Measurements from ENCODE around the gene ELOVL4.

DNA sequence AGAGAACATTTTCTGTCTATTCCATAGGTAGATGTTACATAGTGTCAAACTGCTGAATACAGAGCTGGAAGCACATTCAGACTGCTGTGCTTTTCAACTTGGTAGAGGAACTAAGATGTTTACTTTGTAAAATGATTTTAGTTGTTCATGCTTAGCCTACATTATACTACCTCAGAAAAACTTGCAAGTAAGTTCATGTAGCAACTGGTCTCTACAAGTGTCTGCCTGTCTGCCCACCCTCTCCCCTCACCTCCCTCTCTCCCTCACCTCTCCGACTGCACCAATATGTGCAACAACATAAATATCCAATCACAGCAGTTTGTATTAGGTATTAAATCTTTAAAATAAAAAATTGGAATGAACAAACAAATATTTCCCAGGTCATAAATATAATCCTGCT is 25.3 kb downstream of the ELOVL4 start:
- TF ChIP-seq, protein P1, sequence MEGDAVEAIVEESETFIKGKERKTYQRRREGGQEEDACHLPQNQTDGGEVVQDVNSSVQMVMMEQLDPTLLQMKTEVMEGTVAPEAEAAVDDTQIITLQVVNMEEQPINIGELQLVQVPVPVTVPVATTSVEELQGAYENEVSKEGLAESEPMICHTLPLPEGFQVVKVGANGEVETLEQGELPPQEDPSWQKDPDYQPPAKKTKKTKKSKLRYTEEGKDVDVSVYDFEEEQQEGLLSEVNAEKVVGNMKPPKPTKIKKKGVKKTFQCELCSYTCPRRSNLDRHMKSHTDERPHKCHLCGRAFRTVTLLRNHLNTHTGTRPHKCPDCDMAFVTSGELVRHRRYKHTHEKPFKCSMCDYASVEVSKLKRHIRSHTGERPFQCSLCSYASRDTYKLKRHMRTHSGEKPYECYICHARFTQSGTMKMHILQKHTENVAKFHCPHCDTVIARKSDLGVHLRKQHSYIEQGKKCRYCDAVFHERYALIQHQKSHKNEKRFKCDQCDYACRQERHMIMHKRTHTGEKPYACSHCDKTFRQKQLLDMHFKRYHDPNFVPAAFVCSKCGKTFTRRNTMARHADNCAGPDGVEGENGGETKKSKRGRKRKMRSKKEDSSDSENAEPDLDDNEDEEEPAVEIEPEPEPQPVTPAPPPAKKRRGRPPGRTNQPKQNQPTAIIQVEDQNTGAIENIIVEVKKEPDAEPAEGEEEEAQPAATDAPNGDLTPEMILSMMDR (IDR thresholded peaks at IDR 0.05), result no peak
- TF ChIP-seq POLR2A (IDR thresholded peaks at IDR 0.05), result no peak
